ENCODE measurements around the gene TCERG1L.

GRCh38 chr10:131223422-131223821 lies 88.1 kb downstream of the TCERG1L start:
- TF ChIP-seq CTCF (IDR thresholded peaks at IDR 0.05) = no peak
- TF ChIP-seq POLR2A (IDR thresholded peaks at IDR 0.05) = no peak
- no peak for TF ChIP-seq EP300 (IDR thresholded peaks at IDR 0.05)
- TF ChIP-seq POLR2AphosphoS5 (IDR thresholded peaks at IDR 0.05) = no peak

Measured in stomach (tissue), 4 donors.